ENCODE results near the gene SUGCT.

GRCh38 chr7:40659231-40659630 lies 524.4 kb downstream of the SUGCT start:
- TF ChIP-seq CTCF (IDR thresholded peaks at IDR 0.05) = no peak
- no peak for TF ChIP-seq POLR2A (IDR thresholded peaks at IDR 0.05; ENCODE audit: low read depth)
- no peak for TF ChIP-seq EP300 (IDR thresholded peaks at IDR 0.05)
- no peak for TF ChIP-seq POLR2AphosphoS5 (IDR thresholded peaks at IDR 0.05)

Data from esophagus muscularis mucosa (tissue), 4 donors.